T-helper 2 cell treated with Interferon-gamma antibody and Interleukin-4, amounts not matched to agents 5 μg/mL and 100 μg/mL, for 36 hours (primary cell): ENCODE measurements around the gene PLEKHA6.

Source experiments
- DNase-seq: peaks from one replicate; pipeline ENCODE4 v3.0.0; 2021; ENCODE audit warnings: low spot score
- H3K27ac Mint-ChIP-seq: one replicate; pipeline ENCODE4 v1.8.0; 2021; ENCODE audit warnings: mild to moderate bottlenecking, mixed read lengths
- H3K27me3 Mint-ChIP-seq: one replicate; pipeline ENCODE4 v1.8.0; 2021; ENCODE audit warnings: low read depth, mixed read lengths
- H3K36me3 Mint-ChIP-seq: one replicate; pipeline ENCODE4 v1.8.0; 2021; ENCODE audit warnings: low read depth, mixed read lengths
- H3K4me1 Mint-ChIP-seq: one replicate; pipeline ENCODE4 v1.8.0; 2021; ENCODE audit warnings: low read depth, mixed read lengths
- H3K4me3 Mint-ChIP-seq: one replicate; pipeline ENCODE4 v1.8.0; 2022; ENCODE audit warnings: mild to moderate bottlenecking, moderate library complexity, mixed read lengths
- H3K9me3 Mint-ChIP-seq: one replicate; pipeline ENCODE4 v1.8.0; 2021; ENCODE audit warnings: mixed read lengths

Gene PLEKHA6

DNA sequence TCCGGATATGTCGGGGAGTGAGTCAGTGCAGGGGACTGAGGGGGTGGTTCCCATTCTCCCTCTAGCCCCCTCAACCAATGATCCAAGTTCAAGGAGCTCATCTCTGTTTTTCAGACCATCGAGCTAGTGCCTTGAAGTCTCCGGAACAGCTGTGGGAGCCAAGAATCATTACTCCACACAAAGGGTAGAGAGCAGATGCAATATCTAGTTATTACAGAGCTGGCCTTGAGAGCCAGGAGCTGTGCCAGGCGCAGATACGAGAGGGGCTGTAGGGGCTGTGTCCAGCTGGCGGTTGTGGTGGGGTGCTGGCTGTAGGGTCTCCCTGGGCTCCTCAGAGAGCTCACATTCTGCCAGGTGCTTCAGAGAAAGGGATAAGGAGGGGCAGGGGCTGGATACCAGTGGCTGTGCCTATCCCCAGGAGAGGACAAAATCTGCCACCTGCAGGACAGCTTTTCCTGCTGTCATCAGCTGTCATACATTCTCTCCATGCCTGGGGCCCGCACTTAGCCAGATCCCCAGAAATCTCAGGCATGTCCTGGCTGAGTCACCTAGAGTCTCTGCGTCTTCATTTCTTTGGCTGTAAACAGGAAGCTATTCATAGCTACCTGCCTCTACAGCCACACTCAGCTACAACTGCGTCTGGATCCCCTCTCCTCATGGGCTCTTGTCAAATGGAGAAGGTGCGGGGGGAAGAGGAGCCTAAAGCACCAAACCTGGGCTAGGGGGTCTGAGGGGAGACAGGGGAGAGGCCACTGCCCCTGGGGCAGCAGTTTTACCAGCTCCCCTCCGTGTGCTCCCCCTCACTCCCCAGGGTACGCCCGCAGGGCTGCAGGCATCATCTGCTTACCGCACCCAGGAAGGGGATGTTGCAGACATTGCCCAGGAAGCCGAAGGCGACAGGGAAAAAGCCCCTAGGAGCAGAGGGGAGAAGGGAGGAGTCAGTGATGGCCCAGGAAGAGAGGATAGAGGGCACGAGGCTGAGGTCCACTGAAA is 161.1 kb downstream of the PLEKHA6 start:
- Mint-ChIP-seq H3K27ac (no peak overlapping the region), H3K4me1 (no peaks in the 10 kb centered on the region), H3K4me3 (no peak overlapping the region), H3K27me3 (peaks cover 5% of the 10 kb centered on the region), H3K36me3 (no peaks in the 10 kb centered on the region), H3K9me3 (no peaks in the 10 kb centered on the region)
- DNase-seq, result no peak

DNA sequence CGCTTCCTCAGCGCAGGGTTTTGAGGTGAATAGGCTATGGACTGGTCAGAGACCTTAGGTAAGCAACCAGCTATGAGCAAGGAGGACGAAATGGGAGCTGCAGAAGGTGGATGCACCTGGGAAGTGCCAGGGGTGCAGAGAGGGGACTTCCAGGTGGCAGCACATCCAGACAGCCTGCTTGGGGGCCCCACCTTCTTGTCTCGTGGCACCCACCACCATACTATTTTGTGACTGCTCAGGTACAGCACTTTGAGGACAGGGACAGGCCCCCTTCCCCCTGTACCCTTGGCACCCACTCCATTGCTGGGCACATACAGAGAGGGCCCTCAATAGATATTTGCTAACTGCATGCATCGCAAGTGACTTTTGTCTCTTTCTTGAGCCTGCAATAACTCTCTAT is 162.7 kb downstream of the PLEKHA6 start:
- DNase-seq, result no peak
- no peaks in the 10 kb centered on the region for H3K36me3 Mint-ChIP-seq
- H3K4me1 Mint-ChIP-seq, result no peaks in the 10 kb centered on the region
- H3K27ac Mint-ChIP-seq, result no peak overlapping the region
- peaks cover 7% of the 10 kb centered on the region for H3K27me3 Mint-ChIP-seq
- H3K4me3 Mint-ChIP-seq, result no peak overlapping the region
- no peaks in the 10 kb centered on the region for H3K9me3 Mint-ChIP-seq

DNA sequence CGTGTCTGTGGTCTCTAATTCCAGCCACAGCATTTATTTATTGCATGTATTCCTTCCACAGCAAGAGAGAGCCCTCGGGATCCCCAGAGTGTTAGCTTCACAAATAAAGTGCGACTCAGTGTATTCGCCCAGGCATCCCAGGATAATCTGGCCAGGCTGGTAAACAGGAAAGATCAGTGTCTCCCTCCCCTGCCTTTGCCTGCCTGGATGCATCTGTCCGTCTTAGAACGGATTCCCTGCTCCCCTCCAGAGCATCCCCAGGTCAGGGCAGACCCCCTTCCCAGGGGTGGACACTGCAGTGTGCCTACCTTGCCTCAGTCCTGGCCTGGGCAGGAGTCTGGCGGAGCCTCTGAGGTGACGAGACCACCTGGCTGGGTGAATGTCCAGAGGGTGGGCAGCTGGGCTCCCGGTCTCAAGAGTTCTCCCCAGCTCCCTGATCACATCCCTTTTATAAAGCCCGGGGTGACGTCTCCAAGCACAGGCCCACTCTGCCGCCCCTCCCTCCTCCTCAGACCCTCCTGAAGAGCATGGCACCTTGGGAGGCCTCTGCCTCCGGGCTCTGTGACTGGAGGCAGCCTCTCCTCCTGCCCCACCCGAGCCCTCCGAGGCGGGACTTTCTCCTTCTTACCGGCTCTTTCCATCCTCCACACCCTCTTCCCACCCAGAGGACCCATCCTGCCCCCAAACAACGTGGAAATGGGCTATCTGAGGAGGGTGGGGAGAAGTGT is 163.5 kb downstream of the PLEKHA6 start, which contains the start of gene KISS1:
Gene KISS1 (minus strand): TSS at position 424 of the 728 bp plus-strand sequence. CDS start 3,615 bp downstream, outside the sequence.
- no peak for DNase-seq
- H3K9me3 Mint-ChIP-seq, result no peaks in the 10 kb centered on the region
- peaks cover 11% of the 10 kb centered on the region for H3K27me3 Mint-ChIP-seq
- no peaks in the 10 kb centered on the region for H3K36me3 Mint-ChIP-seq
- H3K27ac Mint-ChIP-seq, result no peak within 1 kb of the TSS
- no peaks in the 10 kb centered on the region for H3K4me1 Mint-ChIP-seq
- H3K4me3 Mint-ChIP-seq, result no peak within 1 kb of the TSS

DNA sequence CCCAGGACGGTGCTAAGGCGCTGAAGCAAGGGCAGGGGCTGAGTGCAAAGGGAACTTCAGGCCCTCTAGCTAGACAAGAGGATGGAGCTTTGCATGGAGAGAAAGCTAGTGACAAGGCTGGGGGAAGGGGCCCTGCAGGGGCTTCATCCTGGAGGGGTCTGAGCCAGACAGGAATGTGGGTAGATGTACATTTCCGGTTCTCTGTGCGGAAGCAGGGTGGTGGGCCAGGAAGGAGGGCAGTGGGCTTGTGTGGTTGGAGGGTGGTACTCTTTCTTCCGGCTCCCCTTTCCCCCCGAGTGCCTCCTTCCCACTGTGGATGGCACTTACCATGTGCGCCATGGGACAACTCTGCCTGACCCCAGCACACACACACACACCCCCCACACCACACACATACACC is 165.0 kb downstream of the PLEKHA6 start:
- H3K27ac Mint-ChIP-seq, result no peak overlapping the region
- H3K4me1 Mint-ChIP-seq, result peaks cover 2% of the 10 kb centered on the region
- no peaks in the 10 kb centered on the region for H3K9me3 Mint-ChIP-seq
- H3K27me3 Mint-ChIP-seq, result peaks cover 21% of the 10 kb centered on the region
- H3K4me3 Mint-ChIP-seq, result no peak overlapping the region
- DNase-seq, result no peak
- no peaks in the 10 kb centered on the region for H3K36me3 Mint-ChIP-seq

DNA sequence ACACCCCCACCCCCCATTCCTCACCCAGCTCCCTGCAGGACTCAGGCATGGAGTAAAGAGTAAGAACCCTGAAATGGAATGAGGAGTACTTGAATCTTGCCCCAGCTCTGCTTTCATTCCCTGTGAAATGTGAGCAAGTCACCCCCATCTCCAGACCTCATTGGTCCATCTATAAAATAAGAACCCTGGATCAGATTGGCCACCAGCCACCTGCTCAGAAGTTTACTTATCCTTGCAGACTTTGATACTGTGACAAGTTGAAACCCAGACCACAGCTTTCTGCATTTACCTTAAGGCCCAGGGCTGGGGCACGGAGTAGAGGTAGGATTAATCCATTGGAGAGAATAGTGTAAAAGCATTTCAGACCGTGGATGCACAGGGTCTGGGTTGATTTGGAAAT is 165.6 kb downstream of the PLEKHA6 start:
- Mint-ChIP-seq H3K27ac (no peak overlapping the region), H3K9me3 (no peaks in the 10 kb centered on the region), H3K27me3 (peaks cover 28% of the 10 kb centered on the region), H3K4me3 (no peak overlapping the region), H3K36me3 (no peaks in the 10 kb centered on the region), H3K4me1 (peaks cover 6% of the 10 kb centered on the region)
- no peak for DNase-seq

DNA sequence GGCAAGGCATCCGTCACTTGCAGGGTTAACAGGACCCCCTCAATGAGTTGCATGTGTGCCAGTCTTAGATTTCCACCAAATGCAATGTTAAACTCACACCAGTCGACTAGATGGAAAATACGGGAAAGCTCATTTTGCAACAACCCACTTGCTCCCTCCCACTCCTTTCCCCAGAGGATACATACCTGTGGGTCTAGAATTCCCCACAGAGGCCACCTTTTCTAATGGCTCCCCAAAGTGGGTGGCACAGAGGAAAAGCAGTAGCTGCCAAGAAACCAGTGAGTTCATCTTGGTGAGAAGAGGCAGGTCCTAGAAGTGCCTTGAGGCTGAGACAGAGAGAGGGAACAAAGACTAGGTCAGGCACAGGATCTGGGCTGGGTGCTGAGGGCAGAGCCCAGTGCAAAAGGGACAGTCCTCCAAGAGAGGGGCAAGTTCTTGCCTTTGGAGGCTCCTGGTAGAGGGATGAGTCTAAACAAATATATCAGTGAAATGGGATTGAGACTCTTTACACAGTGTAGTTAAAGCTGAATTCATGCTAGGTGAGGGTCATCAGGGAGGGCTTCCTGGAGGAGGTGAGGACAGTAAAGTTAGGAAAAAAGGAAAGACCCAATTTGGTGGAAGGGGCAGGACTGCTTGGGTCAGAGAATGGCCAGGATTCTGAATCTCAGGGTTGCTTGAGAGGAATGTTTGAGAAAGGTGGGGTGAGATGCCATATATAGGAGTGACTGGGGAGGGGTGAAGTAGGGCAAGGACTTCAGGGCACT is 167.0 kb downstream of the PLEKHA6 start:
- peaks cover 39% of the 10 kb centered on the region for H3K27me3 Mint-ChIP-seq
- H3K27ac Mint-ChIP-seq, result no peak overlapping the region
- H3K36me3 Mint-ChIP-seq, result no peaks in the 10 kb centered on the region
- H3K4me3 Mint-ChIP-seq, result no peak overlapping the region
- peaks cover 8% of the 10 kb centered on the region for H3K4me1 Mint-ChIP-seq
- no peak for DNase-seq
- H3K9me3 Mint-ChIP-seq, result no peaks in the 10 kb centered on the region

DNA sequence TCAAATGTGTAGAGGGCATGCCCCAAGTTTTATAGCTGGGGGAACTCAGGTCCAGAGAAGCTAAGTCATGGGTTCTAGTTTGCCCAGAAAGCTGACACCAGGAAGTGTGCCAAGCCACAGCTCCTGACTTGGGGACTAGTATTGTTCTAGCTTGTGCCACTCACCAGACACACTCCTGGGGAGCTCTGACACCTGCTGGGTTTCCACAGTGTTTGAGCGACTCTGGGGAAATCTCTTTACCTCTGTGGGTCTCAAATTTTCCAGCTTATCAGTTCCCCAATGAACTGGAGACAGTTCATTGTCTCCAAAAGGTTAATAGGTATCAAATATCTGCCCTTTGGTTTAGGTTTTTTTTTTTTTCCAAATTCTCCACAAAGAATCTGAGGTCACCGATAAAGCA is 167.7 kb downstream of the PLEKHA6 start:
- peaks cover 8% of the 10 kb centered on the region for H3K4me1 Mint-ChIP-seq
- H3K27me3 Mint-ChIP-seq, result peaks cover 44% of the 10 kb centered on the region
- H3K36me3 Mint-ChIP-seq, result no peaks in the 10 kb centered on the region
- H3K4me3 Mint-ChIP-seq, result no peak overlapping the region
- DNase-seq, result no peak
- H3K27ac Mint-ChIP-seq, result no peak overlapping the region
- no peaks in the 10 kb centered on the region for H3K9me3 Mint-ChIP-seq

DNA sequence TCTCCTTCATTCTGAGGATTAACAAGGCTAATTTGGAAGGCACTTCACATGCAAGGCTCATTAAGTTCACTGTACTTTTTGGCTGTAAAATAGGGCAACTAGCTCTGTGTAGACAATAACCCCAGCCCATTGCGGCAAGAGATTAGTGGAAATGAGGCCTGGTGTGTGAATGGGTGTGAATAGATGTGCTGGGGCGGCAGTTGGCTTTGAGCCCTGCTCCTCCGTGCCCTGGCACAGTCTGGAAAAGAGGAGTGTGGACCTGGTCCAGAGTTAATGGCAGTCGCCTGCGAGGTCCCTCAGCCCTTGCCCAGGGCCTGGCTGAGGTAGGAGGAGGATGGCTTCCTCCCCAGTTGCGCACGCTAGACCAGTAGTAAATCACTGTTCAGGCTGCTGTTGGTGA is 168.3 kb downstream of the PLEKHA6 start:
- no peak for DNase-seq
- no peaks in the 10 kb centered on the region for H3K36me3 Mint-ChIP-seq
- H3K4me3 Mint-ChIP-seq, result no peak overlapping the region
- peaks cover 8% of the 10 kb centered on the region for H3K4me1 Mint-ChIP-seq
- H3K27ac Mint-ChIP-seq, result no peak overlapping the region
- H3K9me3 Mint-ChIP-seq, result no peaks in the 10 kb centered on the region
- H3K27me3 Mint-ChIP-seq, result peaks cover 45% of the 10 kb centered on the region

DNA sequence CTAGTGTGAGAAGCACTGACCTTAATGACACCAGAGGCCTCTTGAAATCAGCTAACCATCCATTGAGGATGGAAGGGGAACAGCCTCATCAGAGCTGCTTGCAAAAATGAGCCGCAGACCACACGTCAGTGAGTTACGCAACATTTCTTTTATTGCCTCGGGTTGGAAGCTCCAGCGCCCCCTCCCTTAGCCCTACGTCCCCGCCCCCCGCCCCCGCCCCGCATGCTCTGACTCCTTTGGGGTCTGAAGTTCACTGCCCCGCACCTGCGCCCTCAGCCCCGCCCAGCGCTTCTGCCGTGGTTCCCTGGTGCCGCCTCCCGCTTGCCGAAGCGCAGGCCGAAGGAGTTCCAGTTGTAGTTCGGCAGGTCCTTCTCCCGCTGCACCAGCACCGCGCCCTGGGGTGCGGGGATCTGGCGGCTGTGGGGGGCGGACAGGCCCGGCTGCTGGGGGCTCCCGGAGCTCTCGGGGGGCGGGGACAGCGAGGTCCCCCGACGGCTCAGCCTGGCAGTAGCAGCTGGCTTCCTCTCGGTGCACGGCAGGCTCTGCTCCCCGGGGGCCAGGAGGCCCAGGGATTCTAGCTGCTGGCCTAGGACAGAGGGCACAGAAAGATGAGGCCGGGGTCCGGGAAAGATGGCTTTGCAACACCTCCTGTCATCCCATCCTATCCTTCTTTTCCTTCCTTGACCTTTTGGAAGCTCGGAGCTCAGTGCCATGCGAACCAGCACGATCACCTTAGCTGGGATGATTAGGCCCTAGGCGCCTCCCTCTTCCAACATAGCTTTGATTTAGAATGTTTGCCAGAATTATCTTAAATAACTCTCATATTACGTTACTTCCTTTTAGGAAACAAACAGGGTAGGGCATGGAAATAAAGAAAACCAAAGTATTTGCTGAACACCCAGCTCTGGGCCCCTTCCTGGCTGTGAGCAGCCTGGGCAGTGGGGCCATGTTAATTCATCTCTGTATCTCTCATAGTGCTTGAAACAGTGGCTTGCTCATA is 169.2 kb downstream of the PLEKHA6 start:
- Mint-ChIP-seq H3K4me1 (peaks cover 8% of the 10 kb centered on the region), H3K36me3 (no peaks in the 10 kb centered on the region), H3K27ac (no peak overlapping the region), H3K9me3 (no peaks in the 10 kb centered on the region), H3K4me3 (peak overlapping the region; percentile 9), H3K27me3 (peaks cover 45% of the 10 kb centered on the region)
- DNase-seq, result no peak

DNA sequence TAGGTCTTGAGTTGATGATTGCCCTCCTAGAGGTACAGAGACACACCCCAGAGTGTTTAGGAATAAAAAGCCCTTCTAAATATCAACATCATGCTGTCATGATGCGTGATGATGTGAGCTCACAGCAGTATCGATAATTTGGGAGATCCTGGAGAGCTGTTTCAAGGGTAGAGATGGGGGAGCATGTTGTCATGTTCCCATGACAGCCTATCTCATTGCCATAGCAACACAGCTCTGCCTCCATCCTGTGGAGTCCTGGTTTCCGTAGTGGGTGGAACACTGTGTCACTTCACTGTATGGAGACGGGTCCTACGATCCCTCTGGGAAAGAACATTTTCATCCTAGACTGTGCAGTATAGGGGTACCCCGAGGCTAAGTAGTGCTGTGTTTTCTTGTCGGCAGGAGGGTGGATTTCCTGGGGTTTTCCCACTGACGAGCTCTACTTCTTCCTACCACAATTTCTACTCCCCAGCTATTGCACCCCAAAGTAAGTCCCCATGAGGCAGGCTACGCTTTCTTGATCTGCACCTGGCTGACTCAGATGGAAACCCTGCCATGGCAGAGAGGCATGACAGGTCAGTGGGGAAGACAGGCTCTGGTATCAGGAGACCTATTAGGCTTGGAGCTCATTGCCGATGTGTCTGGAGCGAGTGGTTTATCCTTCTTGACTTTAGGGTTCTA is 170.6 kb downstream of the PLEKHA6 start:
- Mint-ChIP-seq H3K27ac (no peak overlapping the region), H3K9me3 (no peaks in the 10 kb centered on the region), H3K4me1 (peaks cover 8% of the 10 kb centered on the region), H3K36me3 (no peaks in the 10 kb centered on the region), H3K27me3 (peaks cover 50% of the 10 kb centered on the region), H3K4me3 (no peak overlapping the region)
- DNase-seq, result no peak

DNA sequence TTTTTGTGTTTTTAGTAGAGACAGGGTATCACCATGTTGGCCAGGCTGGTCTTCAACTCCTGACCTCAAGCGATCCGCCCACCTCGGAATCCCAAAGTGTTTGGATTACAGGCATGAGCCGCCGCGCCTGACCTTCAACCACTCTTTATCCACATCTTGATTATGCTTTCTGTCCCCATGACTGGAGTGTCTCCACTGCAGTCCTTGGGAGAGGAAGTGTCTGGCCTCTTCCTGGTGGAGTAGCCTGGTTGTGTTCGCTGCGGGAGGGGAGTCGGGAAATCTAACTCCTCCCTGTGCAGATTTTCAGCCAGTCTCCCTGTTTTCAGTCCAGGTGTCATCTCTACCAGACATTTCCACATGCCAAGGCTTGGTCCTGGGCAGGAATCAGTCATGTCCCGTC is 173.1 kb downstream of the PLEKHA6 start:
- H3K27ac Mint-ChIP-seq, result no peak overlapping the region
- peaks cover 46% of the 10 kb centered on the region for H3K27me3 Mint-ChIP-seq
- H3K9me3 Mint-ChIP-seq, result no peaks in the 10 kb centered on the region
- H3K4me1 Mint-ChIP-seq, result peaks cover 8% of the 10 kb centered on the region
- H3K4me3 Mint-ChIP-seq, result no peak overlapping the region
- no peaks in the 10 kb centered on the region for H3K36me3 Mint-ChIP-seq
- no peak for DNase-seq

DNA sequence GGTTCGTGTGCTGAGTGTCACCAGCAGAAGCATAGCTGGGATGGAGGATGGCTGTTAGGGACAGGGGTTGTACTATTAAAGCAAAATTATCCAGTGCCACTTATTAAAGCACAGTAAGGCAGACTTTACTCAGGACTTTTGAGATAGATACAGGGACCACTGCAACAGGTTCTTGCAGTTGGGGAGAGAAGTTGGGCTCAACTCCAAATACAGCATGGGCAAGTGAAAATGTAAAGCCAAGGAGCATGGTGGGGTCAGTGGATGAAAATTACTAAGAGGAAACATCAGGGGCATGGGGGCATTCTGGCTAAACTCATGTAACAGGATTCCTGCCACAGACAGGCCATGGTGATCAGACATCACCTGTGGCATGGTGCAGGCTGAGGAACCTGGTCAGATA is 178.6 kb downstream of the PLEKHA6 start:
- no peak overlapping the region for H3K27ac Mint-ChIP-seq
- no peaks in the 10 kb centered on the region for H3K4me1 Mint-ChIP-seq
- H3K4me3 Mint-ChIP-seq, result no peak overlapping the region
- H3K36me3 Mint-ChIP-seq, result no peaks in the 10 kb centered on the region
- peaks cover 10% of the 10 kb centered on the region for H3K27me3 Mint-ChIP-seq
- DNase-seq, result no peak
- H3K9me3 Mint-ChIP-seq, result no peaks in the 10 kb centered on the region
